Measurements from ENCODE around the gene PMEL.

- TF ChIP-seq CTCF (IDR thresholded peaks at IDR 0.05) (no peak), EP300 (IDR thresholded peaks at IDR 0.05) (no peak), POLR2A (IDR thresholded peaks at IDR 0.05) (no peak)
Observed at GRCh38 chr12:55963760-55964159, 2.1 kb downstream of the PMEL start.
